Transverse colon (tissue), 4 donors: Measurements from ENCODE around the gene HIVEP2.

Experiments
- CTCF ChIP-seq, 5 experiments: fragments of 200-600 bp in 3 of 5; fragments of 450-650 bp in 2 of 5; sonication (generic) in 3 of 5; IDR thresholded peaks; 1 replicate in 2 of 5; 2 replicates in 3 of 5; pipeline ENCODE4 v1.5.1; 2016 to 2017; ENCODE audit warnings: antibody characterized with exemption in 5 of 5, inconsistent platforms in 3 of 5, mild to moderate bottlenecking in 2 of 5, moderate library complexity in 1 of 5
- POLR2A ChIP-seq: fragments of 450-650 bp; IDR thresholded peaks from one replicate; pipeline ENCODE4 v1.6.1; 2016; ENCODE audit warnings: antibody characterized with exemption, mild to moderate bottlenecking, moderate library complexity
- POLR2AphosphoS5 ChIP-seq, 3 donors: sonication (generic); formaldehyde crosslinking; IDR thresholded peaks; one replicate each; pipeline ENCODE4 v1.6.1; 2016; ENCODE audit warnings: antibody characterized with exemption in 3 of 3

GRCh38 chr6:142907544-142907943 lies 37.4 kb downstream of the HIVEP2 start:
- TF ChIP-seq POLR2A: no peak
- TF ChIP-seq CTCF (IDR thresholded peaks at IDR 0.05): no peak
- TF ChIP-seq POLR2AphosphoS5 (IDR thresholded peaks at IDR 0.05): no peak
